ENCODE measurements around the gene ALKBH5.

Gene ALKBH5

GRCh38 chr17:18184143-18185031, 759 bp downstream of the ALKBH5 start (continued):
- TF ChIP-seq ZNF121 (tag by site-specific recombination; IDR thresholded peaks at IDR 0.05) (no peak), ZNF362 (tag by site-specific recombination; IDR thresholded peaks at IDR 0.05) (no peak), ZNF521 (tag by site-specific recombination; IDR thresholded peaks at IDR 0.05) (no peak), ZNF530 (tag by site-specific recombination; IDR thresholded peaks at IDR 0.05; ENCODE audit: low read depth) (no peak), SP3 (tag by site-specific recombination; IDR thresholded peaks at IDR 0.05) (no peak), ZNF660 (tag by site-specific recombination; IDR thresholded peaks at IDR 0.05) (no peak), ZNF335 (tag by site-specific recombination; conservative IDR thresholded peaks at IDR 0.05) (peak; percentile 74), ZNF37A (tag by site-specific recombination; IDR thresholded peaks at IDR 0.05) (no peak), ZNF112 (tag by site-specific recombination; IDR thresholded peaks at IDR 0.05) (no peak), ZFP69B (tag by site-specific recombination; IDR thresholded peaks at IDR 0.05) (peak; percentile 88), ZFP37 (tag by site-specific recombination; IDR thresholded peaks at IDR 0.05) (peak; percentile 62), ZNF558 (tag by site-specific recombination; IDR thresholded peaks at IDR 0.05) (no peak), KLF7 (tag by site-specific recombination; IDR thresholded peaks at IDR 0.05; ENCODE audit: borderline replicate concordance) (no peak), KLF8 (tag by site-specific recombination; IDR thresholded peaks at IDR 0.05) (0 out of 2 replicates have a peak, but pooled peaks have one; percentile 19), ZSCAN30 (tag by site-specific recombination; IDR thresholded peaks at IDR 0.05) (no peak), ZNF561 (tag by site-specific recombination; IDR thresholded peaks at IDR 0.05; ENCODE audit: borderline replicate concordance) (no peak), ZNF785 (tag by site-specific recombination; IDR thresholded peaks at IDR 0.05) (0 out of 2 replicates have a peak, but pooled peaks have one; percentile 19), ZNF623 (tag by site-specific recombination; IDR thresholded peaks at IDR 0.05) (no peak), ZNF792 (tag by site-specific recombination; IDR thresholded peaks at IDR 0.05) (peak; percentile 63; the same call in 1 of the 2 replicates), ZNF426 (tag by site-specific recombination; IDR thresholded peaks at IDR 0.05) (no peak), SCRT2 (tag by site-specific recombination; IDR thresholded peaks at IDR 0.05) (peak; percentile 99), ZBTB10 (tag by site-specific recombination; IDR thresholded peaks at IDR 0.05) (no peak; the same call in none of the 2 replicates), ZNF341 (tag by site-specific recombination; IDR thresholded peaks at IDR 0.05; ENCODE audit: low read depth) (peak; percentile 85), ZNF280C (tag by site-specific recombination; IDR thresholded peaks at IDR 0.05) (no peak), KLF1 (tag by site-specific recombination; IDR thresholded peaks at IDR 0.05) (no peak; the same call in 1 of the 2 replicates)
- TF ChIP-seq, protein P1, sequence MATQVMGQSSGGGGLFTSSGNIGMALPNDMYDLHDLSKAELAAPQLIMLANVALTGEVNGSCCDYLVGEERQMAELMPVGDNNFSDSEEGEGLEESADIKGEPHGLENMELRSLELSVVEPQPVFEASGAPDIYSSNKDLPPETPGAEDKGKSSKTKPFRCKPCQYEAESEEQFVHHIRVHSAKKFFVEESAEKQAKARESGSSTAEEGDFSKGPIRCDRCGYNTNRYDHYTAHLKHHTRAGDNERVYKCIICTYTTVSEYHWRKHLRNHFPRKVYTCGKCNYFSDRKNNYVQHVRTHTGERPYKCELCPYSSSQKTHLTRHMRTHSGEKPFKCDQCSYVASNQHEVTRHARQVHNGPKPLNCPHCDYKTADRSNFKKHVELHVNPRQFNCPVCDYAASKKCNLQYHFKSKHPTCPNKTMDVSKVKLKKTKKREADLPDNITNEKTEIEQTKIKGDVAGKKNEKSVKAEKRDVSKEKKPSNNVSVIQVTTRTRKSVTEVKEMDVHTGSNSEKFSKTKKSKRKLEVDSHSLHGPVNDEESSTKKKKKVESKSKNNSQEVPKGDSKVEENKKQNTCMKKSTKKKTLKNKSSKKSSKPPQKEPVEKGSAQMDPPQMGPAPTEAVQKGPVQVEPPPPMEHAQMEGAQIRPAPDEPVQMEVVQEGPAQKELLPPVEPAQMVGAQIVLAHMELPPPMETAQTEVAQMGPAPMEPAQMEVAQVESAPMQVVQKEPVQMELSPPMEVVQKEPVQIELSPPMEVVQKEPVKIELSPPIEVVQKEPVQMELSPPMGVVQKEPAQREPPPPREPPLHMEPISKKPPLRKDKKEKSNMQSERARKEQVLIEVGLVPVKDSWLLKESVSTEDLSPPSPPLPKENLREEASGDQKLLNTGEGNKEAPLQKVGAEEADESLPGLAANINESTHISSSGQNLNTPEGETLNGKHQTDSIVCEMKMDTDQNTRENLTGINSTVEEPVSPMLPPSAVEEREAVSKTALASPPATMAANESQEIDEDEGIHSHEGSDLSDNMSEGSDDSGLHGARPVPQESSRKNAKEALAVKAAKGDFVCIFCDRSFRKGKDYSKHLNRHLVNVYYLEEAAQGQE (tag by site-specific recombination; IDR thresholded peaks at IDR 0.05): no peak
- TF ChIP-seq, protein P2, sequence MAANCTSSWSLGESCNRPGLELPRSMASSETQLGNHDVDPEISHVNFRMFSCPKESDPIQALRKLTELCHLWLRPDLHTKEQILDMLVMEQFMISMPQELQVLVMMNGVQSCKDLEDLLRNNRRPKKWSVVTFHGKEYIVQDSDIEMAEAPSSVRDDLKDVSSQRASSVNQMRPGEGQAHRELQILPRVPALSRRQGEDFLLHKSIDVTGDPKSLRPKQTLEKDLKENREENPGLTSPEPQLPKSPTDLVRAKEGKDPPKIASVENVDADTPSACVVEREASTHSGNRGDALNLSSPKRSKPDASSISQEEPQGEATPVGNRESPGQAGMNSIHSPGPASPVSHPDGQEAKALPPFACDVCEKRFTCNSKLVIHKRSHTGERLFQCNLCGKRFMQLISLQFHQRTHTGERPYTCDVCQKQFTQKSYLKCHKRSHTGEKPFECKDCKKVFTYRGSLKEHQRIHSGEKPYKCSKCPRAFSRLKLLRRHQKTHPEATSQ (tag by site-specific recombination; IDR thresholded peaks at IDR 0.05): no peak
- TF ChIP-seq, protein P3, sequence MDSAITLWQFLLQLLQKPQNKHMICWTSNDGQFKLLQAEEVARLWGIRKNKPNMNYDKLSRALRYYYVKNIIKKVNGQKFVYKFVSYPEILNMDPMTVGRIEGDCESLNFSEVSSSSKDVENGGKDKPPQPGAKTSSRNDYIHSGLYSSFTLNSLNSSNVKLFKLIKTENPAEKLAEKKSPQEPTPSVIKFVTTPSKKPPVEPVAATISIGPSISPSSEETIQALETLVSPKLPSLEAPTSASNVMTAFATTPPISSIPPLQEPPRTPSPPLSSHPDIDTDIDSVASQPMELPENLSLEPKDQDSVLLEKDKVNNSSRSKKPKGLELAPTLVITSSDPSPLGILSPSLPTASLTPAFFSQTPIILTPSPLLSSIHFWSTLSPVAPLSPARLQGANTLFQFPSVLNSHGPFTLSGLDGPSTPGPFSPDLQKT (IDR thresholded peaks at IDR 0.05; ENCODE audit: borderline replicate concordance, low read depth, low read length): no peak

Measured in HEK293 (cell line).